IPS-NIHi7 (cell line): ENCODE measurements around the gene ALDH8A1.

Experiments used
- DNase-seq: peaks from one replicate; pipeline ENCODE4 v3.0.0; 2012; ENCODE audit warnings: mixed read lengths; ENCODE audit errors: extremely low spot score

The ALDH8A1 gene

GRCh38 chr6:134949927-134950326 is at the start of gene ALDH8A1:
Gene ALDH8A1 (minus strand): TSS chr6:134950101. CDS start chr6:134950053, 48 bp downstream.
- no peak for DNase-seq

GRCh38 chr6:134999107-134999506 is 49.2 kb upstream of the ALDH8A1 start:
- no peak for DNase-seq

GRCh38 chr6:134997133-134997995 is 47.5 kb upstream of the ALDH8A1 start:
- no peak for DNase-seq

- DNase-seq = no peak
Measured at GRCh38 chr6:134995536-134995935, 45.6 kb upstream of the ALDH8A1 start.

GRCh38 chr6:134994431-134994830 is 44.5 kb upstream of the ALDH8A1 start:
- DNase-seq = no peak

- no peak for DNase-seq
Measured at GRCh38 chr6:134992155-134992554, 42.3 kb upstream of the ALDH8A1 start.

- DNase-seq = no peak
Measured at GRCh38 chr6:134990262-134990661, 40.4 kb upstream of the ALDH8A1 start.

GRCh38 chr6:134984821-134985220 is 34.9 kb upstream of the ALDH8A1 start:
- no peak for DNase-seq

- DNase-seq = no peak
Measured at GRCh38 chr6:134983823-134984222, 33.9 kb upstream of the ALDH8A1 start.

- DNase-seq = no peak
Measured at GRCh38 chr6:134982161-134982560, 32.3 kb upstream of the ALDH8A1 start.

- no peak for DNase-seq
Measured at GRCh38 chr6:134980846-134981245, 30.9 kb upstream of the ALDH8A1 start.

GRCh38 chr6:134979142-134979541 is 29.2 kb upstream of the ALDH8A1 start:
- no peak for DNase-seq

- no peak for DNase-seq
Measured at GRCh38 chr6:134974370-134974769, 24.5 kb upstream of the ALDH8A1 start.

- no peak for DNase-seq
Measured at GRCh38 chr6:134967711-134968110, 17.8 kb upstream of the ALDH8A1 start.

- no peak for DNase-seq
Measured at GRCh38 chr6:134964451-134965203, 14.7 kb upstream of the ALDH8A1 start.

GRCh38 chr6:134962421-134962820 is 12.5 kb upstream of the ALDH8A1 start:
- DNase-seq = no peak

GRCh38 chr6:134961366-134961765 is 11.5 kb upstream of the ALDH8A1 start:
- DNase-seq = no peak

GRCh38 chr6:134959603-134960002 is 9.7 kb upstream of the ALDH8A1 start:
- no peak for DNase-seq

GRCh38 chr6:134956676-134957075 is 6.8 kb upstream of the ALDH8A1 start:
- no peak for DNase-seq

GRCh38 chr6:134956032-134956431 is 6.1 kb upstream of the ALDH8A1 start:
- DNase-seq = no peak

- DNase-seq = no peak
Measured at GRCh38 chr6:134954272-134955000, 4.5 kb upstream of the ALDH8A1 start.
